Adipose tissue (tissue), 3 donors: ENCODE measurements around the gene GRAMD1A. TPM values are rescaled to one million over a fixed set of nuclear protein-coding genes. Genes with fewer than 3 reads are reported as not detected.
"Not testable (repeated sequence)": the region's sequence is repeated elsewhere in the genome, so short reads cannot be mapped to it uniquely, and the experiment has no call there.

Source experiments
- H3K27ac ChIP-seq: one replicate; pipeline ENCODE4 v1.5.1; 2013; ENCODE audit warnings: low read depth, low read length
- WGBS, 3 donors: extraction: QIAGEN DNeasy Blood & Tissue Kit; methylation state at CpG; one replicate each; pipeline ENCODE4 v1.1.7; 2013; 5-methylcytosine and 5-hydroxymethylcytosine counted together
- polyA plus RNA-seq, 3 donors: library from polyadenylated mRNA; stranded (reverse); fragments of 200-250 nt; gene quantifications; one replicate each; pipeline ENCODE4 v1.2.3, GENCODE V29; 2013
- donor health status: healthy with polysubstance abuse.
- donor health status: Bipolar disorder and iron deficiency.
- donor health status: healthy.

The GRAMD1A gene
- 10 to 100 TPM; 72.1 to 85.9 (median 73.7) TPM for polyA plus RNA-seq

GRCh38 chr19:34999498-35000337, at the start of gene GRAMD1A:
Gene GRAMD1A, plus strand, starts transcription at chr19:35000323. Its CDS starts 156 bp downstream, at chr19:35000479.
- H3K27ac ChIP-seq = peak within 1 kb of the TSS; percentile 93
- WGBS, 3 donors = 1 to 2% (median 2%) methylated on average over 24 to 40 of the region's 45 CpGs

- no peak overlapping the region for H3K27ac ChIP-seq
Observed at GRCh38 chr19:34953092-34953491, 47.0 kb upstream of the GRAMD1A start.

GRCh38 chr19:34957830-34958751, 42.0 kb upstream of the GRAMD1A start:
- WGBS, 3 donors = 94 to 96% (median 96%) methylated on average over 22 of the region's 22 CpGs
- H3K27ac ChIP-seq = no peak overlapping the region

- WGBS, 3 donors = 84 to 93% (median 91%) methylated on average over 7 of the region's 7 CpGs
- H3K27ac ChIP-seq = no peak overlapping the region
Observed at GRCh38 chr19:34959021-34959420, 41.1 kb upstream of the GRAMD1A start.

- 95 to 97% (median 95%) methylated on average over 8 of the region's 8 CpGs for WGBS, 3 donors
- H3K27ac ChIP-seq = no peak overlapping the region
Observed at GRCh38 chr19:34960103-34960805, 39.9 kb upstream of the GRAMD1A start.

- 95 to 99% (median 98%) methylated on average over 12 of the region's 12 CpGs for WGBS, 3 donors
- H3K27ac ChIP-seq = no peak overlapping the region
Observed at GRCh38 chr19:34960940-34961679, 39.0 kb upstream of the GRAMD1A start.

GRCh38 chr19:34961775-34962686, 38.1 kb upstream of the GRAMD1A start:
- WGBS, 3 donors = 52 to 75% (median 59%) methylated on average over 5 of the region's 5 CpGs

GRCh38 chr19:34962687-34963572, 37.2 kb upstream of the GRAMD1A start:
- no peak overlapping the region for H3K27ac ChIP-seq
- 24 to 27% (median 26%) methylated on average over 14 of the region's 14 CpGs for WGBS, 3 donors

More at GRCh38 chr19:34961775-34962686, 38.1 kb upstream of the GRAMD1A start:
- no peak overlapping the region for H3K27ac ChIP-seq

GRCh38 chr19:34963573-34964406, 36.3 kb upstream of the GRAMD1A start, which contains the start of gene ZNF792:
Gene ZNF792, minus strand, starts transcription at chr19:34964229. Its CDS starts 567 bp downstream, at chr19:34963662.
- no peak within 1 kb of the TSS for H3K27ac ChIP-seq
- 0 to 1% (median 0%) methylated on average over 65 to 78 of the region's 78 CpGs for WGBS, 3 donors

GRCh38 chr19:34964598-34964997, 35.5 kb upstream of the GRAMD1A start:
- no peak overlapping the region for H3K27ac ChIP-seq

GRCh38 chr19:34965505-34965904, 34.6 kb upstream of the GRAMD1A start:
- not testable (repeated sequence) for H3K27ac ChIP-seq
- 79 to 84% (median 81%) methylated on average over 5 of the region's 5 CpGs for WGBS, 3 donors

More at GRCh38 chr19:34964598-34964997, 35.5 kb upstream of the GRAMD1A start:
- WGBS, 3 donors = 52 to 67% (median 60%) methylated on average over 6 of the region's 6 CpGs

GRCh38 chr19:34967551-34967950, 32.6 kb upstream of the GRAMD1A start:
- 83 to 89% (median 83%) methylated on average over 6 of the region's 6 CpGs for WGBS, 3 donors
- H3K27ac ChIP-seq = no peak overlapping the region

GRCh38 chr19:34969721-34970120, 30.4 kb upstream of the GRAMD1A start:
- H3K27ac ChIP-seq = no peak overlapping the region
- 91 to 96% (median 92%) methylated on average over 6 of the region's 6 CpGs for WGBS, 3 donors

GRCh38 chr19:34970185-34970780, 29.8 kb upstream of the GRAMD1A start:
- 87 to 91% (median 90%) methylated on average over 12 of the region's 12 CpGs for WGBS, 3 donors
- H3K27ac ChIP-seq = not testable (repeated sequence)
